HL-60 (cell line): ENCODE measurements around the gene GPR62.

ENCODE experiments used
- DNase-seq, 2 experiments: peaks; one replicate each; pipeline ENCODE4 v3.0.0-alpha.2; 2010 to 2020; ENCODE audit warnings: low read depth in 1 of 2, low spot score in 1 of 2
- H3K27ac ChIP-seq: fragments of 250-450 bp; sonication (Bioruptor Pico); replicated peaks from 2 replicates; pipeline ENCODE4 v1.5.1; 2020; ENCODE audit warnings: mild to moderate bottlenecking, moderate library complexity
- H3K27me3 ChIP-seq: fragments of 250-450 bp; sonication (Bioruptor Pico); 2 replicates; pipeline ENCODE4 v1.5.1; 2021; ENCODE audit warnings: mild to moderate bottlenecking, moderate library complexity; ENCODE audit not compliant: insufficient read depth, poor library complexity, severe bottlenecking
- H3K4me3 ChIP-seq: replicated peaks from 2 replicates; pipeline ENCODE4 v1.5.1; 2011; ENCODE audit warnings: mild to moderate bottlenecking, control low read depth, low read length; ENCODE audit not compliant: insufficient read depth
- GABPA ChIP-seq: IDR thresholded peaks from 2 replicates; pipeline ENCODE4 v1.6.1; 2012; ENCODE audit warnings: low read depth
- POLR2AphosphoS5 ChIP-seq: IDR thresholded peaks from 2 replicates; pipeline ENCODE4 v1.6.1; 2012; ENCODE audit warnings: low read depth
- REST ChIP-seq: IDR thresholded peaks from 2 replicates; pipeline ENCODE4 v1.6.1; 2012; ENCODE audit warnings: low read depth; ENCODE audit not compliant: insufficient replicate concordance
- SPI1 ChIP-seq: IDR thresholded peaks from 2 replicates; pipeline ENCODE4 v1.6.1; 2012; ENCODE audit warnings: low read depth, mild to moderate bottlenecking, borderline replicate concordance
- TF ChIP-seq, protein P1 (sequence below): IDR thresholded peaks from one replicate; pipeline ENCODE4 v1.5.1; 2011; ENCODE audit warnings: low read length, control low read depth, inconsistent platforms; ENCODE audit not compliant: insufficient read depth

Gene GPR62

GRCh38 chr3:51944451-51945021 lies 10.6 kb upstream of the GPR62 start:
- no peak overlapping the region for H3K4me3 ChIP-seq
- DNase-seq: no peak
- TF ChIP-seq SPI1 (no peak), REST (no peak), GABPA (no peak), POLR2AphosphoS5 (no peak)
- TF ChIP-seq, protein P1, sequence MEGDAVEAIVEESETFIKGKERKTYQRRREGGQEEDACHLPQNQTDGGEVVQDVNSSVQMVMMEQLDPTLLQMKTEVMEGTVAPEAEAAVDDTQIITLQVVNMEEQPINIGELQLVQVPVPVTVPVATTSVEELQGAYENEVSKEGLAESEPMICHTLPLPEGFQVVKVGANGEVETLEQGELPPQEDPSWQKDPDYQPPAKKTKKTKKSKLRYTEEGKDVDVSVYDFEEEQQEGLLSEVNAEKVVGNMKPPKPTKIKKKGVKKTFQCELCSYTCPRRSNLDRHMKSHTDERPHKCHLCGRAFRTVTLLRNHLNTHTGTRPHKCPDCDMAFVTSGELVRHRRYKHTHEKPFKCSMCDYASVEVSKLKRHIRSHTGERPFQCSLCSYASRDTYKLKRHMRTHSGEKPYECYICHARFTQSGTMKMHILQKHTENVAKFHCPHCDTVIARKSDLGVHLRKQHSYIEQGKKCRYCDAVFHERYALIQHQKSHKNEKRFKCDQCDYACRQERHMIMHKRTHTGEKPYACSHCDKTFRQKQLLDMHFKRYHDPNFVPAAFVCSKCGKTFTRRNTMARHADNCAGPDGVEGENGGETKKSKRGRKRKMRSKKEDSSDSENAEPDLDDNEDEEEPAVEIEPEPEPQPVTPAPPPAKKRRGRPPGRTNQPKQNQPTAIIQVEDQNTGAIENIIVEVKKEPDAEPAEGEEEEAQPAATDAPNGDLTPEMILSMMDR: no peak
- no peaks in the 10 kb centered on the region for H3K27me3 ChIP-seq
- H3K27ac ChIP-seq: no peak overlapping the region

- H3K27ac ChIP-seq: no peak overlapping the region
- no peak for TF ChIP-seq SPI1
- TF ChIP-seq, protein P1: no peak
- no peak for TF ChIP-seq GABPA
- TF ChIP-seq POLR2AphosphoS5: no peak
- TF ChIP-seq REST: no peak
- no peak for DNase-seq
These were observed 9.9 kb upstream of the GPR62 start for GRCh38 chr3:51945031-51945840.

GRCh38 chr3:51945926-51946705 lies 9.1 kb upstream of the GPR62 start:
- H3K4me3 ChIP-seq: no peak overlapping the region
- no peaks in the 10 kb centered on the region for H3K27me3 ChIP-seq
- H3K27ac ChIP-seq: no peak overlapping the region
- TF ChIP-seq, protein P1: no peak
- no peak for TF ChIP-seq REST
- TF ChIP-seq GABPA: no peak
- TF ChIP-seq POLR2AphosphoS5: no peak
- no peak for TF ChIP-seq SPI1
- no peak for DNase-seq

More at GRCh38 chr3:51945031-51945840, 9.9 kb upstream of the GPR62 start:
- Histone ChIP-seq H3K27me3 (no peaks in the 10 kb centered on the region), H3K4me3 (no peak overlapping the region)
